NCI-H128 (cell line): ENCODE results near the gene CCDC127.

Experiments used
- DNase-seq: peaks from one replicate; lab custom pipeline; 2025; ENCODE audit not compliant: unreplicated experiment; lab: John Stamatoyannopoulos, UW

CCDC127 gene

GRCh38 chr5:190366-191035 is 27.5 kb downstream of the CCDC127 start:
- no peak for DNase-seq

- no peak for DNase-seq
These were observed 28.0 kb downstream of the CCDC127 start for GRCh38 chr5:189976-190365.

DNA sequence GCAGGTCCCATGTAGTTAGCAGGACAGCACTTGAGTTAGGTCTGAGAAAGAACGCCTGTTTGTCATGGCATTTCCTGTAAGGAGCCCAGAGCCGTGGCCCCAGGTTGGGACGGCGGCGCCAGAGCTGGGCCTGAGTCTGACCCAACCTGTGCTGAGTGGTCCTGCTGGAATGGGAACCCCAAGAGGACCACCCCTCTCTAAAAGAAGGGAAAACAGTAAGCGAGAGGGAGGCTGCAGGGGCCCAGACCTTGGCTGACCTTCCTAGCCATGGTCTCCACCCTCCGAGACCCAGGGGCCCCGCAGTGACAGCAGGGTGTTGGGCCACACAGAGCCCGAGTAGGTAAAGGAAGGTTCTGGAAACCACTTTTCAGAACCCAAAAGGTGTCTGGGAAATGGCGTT is 28.5 kb downstream of the CCDC127 start:
- DNase-seq: no peak

DNA sequence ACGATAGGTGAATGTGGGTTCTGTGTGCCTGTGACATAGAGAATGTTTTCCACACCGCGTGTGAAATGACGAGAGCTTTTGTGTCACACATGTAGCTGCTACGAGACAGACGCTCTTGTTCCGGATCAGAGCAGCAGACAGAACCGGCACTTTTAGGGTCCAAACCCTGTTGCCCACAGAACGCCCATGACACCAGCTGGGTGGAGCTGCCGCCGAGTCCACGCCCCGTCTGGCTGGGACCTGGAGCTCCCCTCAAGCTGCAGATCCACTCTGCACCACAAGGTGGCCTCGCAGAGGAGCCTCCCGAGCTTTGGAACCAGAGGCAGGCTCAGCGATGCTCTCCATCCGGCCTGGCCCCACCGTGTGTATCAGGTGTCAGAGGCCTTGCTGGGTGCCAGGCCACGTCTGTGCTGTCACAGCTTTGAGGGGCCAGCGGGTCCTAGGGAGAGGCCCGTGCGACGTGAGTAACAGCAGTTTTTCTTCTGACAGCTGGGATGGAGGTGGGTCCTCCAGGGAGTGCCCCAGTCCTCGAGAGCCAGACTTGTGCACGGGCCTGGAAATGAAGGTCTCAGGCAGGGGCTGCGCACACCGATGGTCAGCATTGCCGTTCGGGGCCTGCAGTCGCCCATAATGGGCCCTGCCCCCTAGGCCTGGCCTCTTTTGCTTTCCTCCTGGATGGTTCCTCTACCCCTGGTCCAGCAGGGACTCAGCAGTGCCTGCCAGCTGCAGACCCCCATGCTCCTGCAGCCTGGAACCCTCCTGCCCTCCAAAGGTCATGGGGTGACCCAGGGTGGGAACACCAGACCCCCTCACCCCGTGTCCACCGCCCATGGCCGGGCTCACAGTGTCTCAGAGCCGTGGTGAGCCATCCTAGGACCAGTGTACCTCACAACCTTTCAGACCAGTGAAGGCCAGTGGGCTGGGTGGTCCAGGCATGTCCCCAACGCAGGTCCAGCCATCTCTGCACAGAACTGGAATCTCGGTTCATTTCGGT is 29.2 kb downstream of the CCDC127 start:
- DNase-seq: peak; percentile 97

- no peak for DNase-seq
These were observed 30.1 kb downstream of the CCDC127 start for GRCh38 chr5:187617-188451.

DNA sequence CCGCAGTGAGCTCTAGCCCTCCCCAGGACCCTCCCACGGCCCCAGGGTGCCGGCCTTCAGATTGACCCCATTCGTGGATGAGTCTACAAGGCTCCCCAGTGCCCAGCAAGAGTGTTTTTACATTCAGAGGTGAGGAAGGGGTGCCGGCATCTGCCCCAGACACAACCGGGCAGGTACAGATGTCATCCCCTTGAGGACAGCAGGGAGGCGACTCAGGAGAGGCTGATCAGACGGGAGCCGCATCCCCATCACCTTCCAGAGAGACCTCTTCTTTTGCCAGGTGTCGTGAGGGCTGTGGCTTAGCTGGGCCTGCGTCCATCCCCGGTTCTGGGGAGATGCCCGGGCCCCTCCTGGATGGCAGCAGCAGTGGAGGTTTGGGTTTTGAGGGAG is 30.9 kb downstream of the CCDC127 start:
- no peak for DNase-seq

- DNase-seq: no peak
These were observed 31.6 kb downstream of the CCDC127 start for GRCh38 chr5:186091-187041.

DNA sequence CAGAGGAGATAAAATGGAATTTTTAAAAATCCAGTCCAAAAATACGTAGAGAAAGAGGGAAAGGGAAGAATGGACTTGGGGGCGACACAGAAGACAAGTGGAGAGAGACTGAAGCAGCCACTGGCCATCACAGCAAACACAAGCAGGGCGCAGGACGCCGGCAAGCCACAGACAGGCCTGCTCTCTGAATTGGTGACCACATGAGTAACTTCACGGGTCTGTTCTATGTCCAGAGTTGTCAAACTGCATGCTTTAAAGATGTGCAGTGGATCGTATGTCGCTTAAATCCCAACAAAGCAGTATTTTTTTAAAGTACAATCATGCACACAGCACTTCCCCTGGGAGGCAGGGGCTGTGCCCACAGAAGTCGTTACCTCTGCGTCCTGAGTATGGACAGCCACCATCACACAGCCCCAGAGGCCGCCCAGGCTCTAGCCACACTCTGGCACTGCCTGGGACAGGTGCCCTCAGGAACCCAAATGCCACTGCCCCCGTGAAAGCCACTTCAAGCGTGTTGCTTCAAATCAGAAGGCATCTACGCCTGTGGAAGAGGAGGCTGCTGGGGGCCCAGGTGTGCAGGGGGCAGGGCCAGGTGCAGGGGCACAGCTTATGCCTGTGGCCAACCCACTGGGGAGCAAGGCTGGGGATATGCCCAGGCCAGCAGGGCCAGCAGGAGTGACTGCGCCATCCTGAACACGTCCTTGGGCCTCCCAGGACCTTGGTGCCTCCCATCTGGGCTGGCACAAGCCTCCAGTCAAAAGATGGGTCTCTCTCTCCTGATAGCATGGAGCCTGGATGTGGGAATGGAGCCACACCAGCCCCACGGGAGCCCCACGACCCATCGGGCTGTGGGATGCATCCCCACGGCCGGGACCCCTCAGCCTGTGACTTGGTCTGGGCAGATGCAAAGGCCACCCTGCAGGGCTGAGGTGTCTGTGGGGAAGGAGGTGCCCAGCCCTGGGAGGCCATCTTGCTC is 32.6 kb downstream of the CCDC127 start:
- no peak for DNase-seq

- no peak for DNase-seq
These were observed 33.5 kb downstream of the CCDC127 start for GRCh38 chr5:184471-184870.

GRCh38 chr5:182126-182525 is 35.8 kb downstream of the CCDC127 start:
- DNase-seq: no peak

DNA sequence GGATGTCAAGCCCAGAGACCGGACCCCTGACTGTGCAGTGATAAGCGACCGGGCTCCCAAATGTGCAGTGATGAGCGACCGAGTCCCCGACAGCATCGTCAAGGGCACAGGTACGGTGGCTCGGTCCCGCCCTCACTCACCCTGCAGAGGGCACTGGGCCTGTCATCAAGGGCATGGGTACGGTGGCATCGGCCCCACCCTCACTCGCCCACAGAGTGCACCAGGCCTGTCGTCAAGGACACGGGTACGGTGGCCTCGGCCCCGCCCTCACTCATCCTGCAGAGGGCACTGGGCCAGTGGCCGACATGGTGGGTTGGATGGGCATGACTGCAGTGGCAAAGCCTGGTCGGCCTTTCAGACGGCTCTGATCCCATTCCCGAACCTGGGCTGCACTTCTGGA is 36.4 kb downstream of the CCDC127 start:
- no peak for DNase-seq

DNA sequence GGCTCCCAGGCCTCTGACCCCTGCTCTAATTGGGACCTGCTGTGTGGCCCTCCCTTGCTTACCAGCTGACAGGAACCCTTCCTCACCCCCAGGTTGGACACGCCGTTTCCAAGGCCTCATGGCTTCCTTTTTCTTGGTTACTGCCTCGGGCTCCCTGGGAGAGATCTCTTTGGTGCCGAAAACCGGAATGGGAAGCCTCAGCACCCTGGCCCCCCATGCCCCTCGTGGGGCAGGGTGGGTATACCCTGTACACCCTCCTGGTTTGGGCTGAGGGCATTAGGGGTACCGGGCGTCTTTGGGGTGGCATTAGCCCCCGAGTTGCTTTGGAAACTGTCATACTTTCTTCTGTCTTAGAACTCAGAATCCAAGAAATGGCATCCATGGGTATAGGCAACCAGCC is 36.8 kb downstream of the CCDC127 start:
- DNase-seq: no peak

DNA sequence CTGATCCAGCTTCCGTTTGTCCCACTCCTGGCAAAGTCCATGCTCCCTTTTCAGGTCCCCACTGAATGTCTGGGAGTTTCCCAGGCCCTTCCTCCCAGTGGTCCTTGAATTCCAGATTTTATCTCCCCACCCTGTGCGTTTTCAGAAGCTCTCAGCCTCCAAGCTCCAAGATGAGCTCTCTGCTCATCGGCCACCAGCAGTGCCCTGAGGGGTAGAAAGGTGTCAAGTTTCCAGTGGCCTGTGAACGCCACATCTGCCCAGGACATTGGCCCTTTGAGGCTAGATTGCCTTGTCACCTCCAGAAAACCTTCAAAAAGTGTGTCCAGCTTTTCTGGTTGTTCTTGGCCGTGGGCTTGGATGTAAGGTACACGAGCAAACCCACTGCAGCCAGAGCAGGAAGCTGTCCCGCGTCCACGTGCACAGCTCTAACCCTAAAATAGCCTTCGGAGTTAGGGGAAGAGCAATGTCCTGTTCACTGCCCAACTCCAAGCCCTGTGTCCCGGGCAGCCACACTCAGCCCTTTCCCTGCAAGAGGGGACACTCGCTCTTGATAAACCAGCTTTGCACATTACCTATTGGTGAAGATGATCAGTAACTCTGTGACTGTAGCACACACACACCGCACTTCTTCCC is 37.6 kb downstream of the CCDC127 start:
- DNase-seq: no peak

GRCh38 chr5:179401-179800 is 38.6 kb downstream of the CCDC127 start:
- DNase-seq: no peak

DNA sequence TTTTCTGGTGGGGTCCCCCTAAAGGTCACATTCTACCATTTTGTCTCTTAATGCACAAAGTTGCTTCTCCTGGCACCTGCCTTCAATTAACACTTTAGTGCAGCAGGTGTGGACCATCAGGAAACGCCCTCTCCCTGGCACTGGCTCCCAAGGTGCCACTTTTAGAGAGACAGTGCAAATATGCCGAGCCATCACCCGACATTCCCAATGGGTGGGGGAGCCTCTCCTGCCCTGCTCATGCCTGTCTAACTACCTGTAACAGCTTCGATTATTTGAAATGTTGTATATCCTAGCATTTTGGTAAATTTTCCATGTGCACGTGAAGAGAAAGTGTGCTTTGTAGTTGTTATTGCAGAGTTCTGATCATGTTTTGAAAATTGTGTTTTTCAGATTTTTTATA is 39.8 kb downstream of the CCDC127 start:
- DNase-seq: no peak

DNA sequence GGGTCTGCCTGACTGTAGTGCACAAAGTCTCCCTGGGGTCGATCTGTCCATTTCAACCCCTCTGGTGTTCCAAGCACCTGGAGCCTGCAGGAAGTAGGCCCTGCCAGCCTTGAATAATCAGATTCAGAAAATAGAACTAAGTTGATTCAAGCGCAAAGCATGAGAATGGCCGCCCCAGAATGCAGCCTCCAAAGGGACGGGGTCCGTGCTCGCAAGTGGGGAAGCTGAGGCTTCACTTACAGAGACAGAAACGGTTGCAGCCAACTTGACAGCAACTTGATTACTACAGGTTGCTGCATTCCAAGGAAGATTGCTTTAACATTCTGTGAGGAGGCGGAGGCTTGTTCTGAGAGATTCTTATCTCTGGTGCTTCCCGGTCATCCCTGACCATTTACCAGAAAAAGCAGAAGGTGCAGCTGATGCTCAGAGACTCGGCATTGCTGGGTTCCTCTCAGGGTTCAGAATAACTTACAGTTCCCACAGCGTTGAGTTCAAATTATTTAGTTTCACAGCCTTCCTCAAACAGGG is 41.6 kb downstream of the CCDC127 start:
- DNase-seq: no peak

GRCh38 chr5:174876-175465 is 43.0 kb downstream of the CCDC127 start:
- no peak for DNase-seq

- DNase-seq: no peak
These were observed 43.7 kb downstream of the CCDC127 start for GRCh38 chr5:174291-174600.
